Gastroesophageal sphincter (tissue), 2 donors: ENCODE results near the gene EMID1.

ENCODE experiments used
- EP300 ChIP-seq: sonication (generic); formaldehyde crosslinking; IDR thresholded peaks from one replicate; pipeline ENCODE4 v1.6.1; 2017; ENCODE audit warnings: antibody characterized with exemption, mild to moderate bottlenecking
- POLR2A ChIP-seq, 2 donors: fragments of 450-650 bp; IDR thresholded peaks; one replicate each; pipeline ENCODE4 v1.6.1; 2017; ENCODE audit warnings: antibody characterized with exemption in 2 of 2, mild to moderate bottlenecking in 2 of 2, moderate library complexity in 1 of 2

DNA sequence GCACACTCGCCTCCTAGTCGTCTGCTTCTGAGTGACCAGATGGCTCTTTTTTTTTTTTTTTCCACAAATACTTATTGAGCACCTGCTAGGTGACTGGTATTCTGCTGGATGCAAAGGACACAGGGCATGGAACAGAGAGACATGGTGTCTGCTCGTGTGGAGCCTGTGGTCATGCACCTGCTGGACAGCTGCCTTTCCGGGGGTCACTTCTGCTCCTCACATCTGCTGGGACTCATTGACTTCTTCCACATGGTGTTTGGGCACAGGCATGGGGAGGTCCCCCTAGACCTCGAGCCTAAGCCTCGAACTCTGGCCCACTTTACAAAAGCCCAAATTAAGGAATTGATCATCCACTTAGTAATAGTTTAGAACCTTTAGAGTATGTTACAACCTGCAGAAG lies 39.5 kb upstream of the EMID1 start:
- TF ChIP-seq POLR2A (IDR thresholded peaks at IDR 0.05) (no peak), EP300 (no peak)
